GM23338 (cell line): Measurements from ENCODE around the gene CRYBA1. TPM values are rescaled to one million over a fixed set of nuclear protein-coding genes. Genes with fewer than 3 reads are reported as not detected.

Source experiments
- ATAC-seq: fragments of 200-7000 bp; cut with Tn5 transposase; 3 replicates; pipeline ENCODE4 v1.9.1; 2020
- DNase-seq: peaks from one replicate; pipeline ENCODE4 v3.0.0-alpha.2; 2015; ENCODE audit warnings: low spot score
- H2AFZ ChIP-seq: fragments of 200-600 bp; sonication (generic); 2 replicates; pipeline ENCODE4 v1.8.0; 2016; ENCODE audit warnings: antibody characterized with exemption, mild to moderate bottlenecking, moderate library complexity
- H3F3A ChIP-seq: fragments of 200-600 bp; sonication (generic); replicated peaks from 2 replicates; pipeline ENCODE4 v1.8.0; 2017; ENCODE audit warnings: antibody characterized with exemption, mixed run types, low read depth
- H3K27ac ChIP-seq: fragments of 200-600 bp; sonication (generic); 2 replicates; pipeline ENCODE4 v1.6.1; 2016; ENCODE audit warnings: low read depth
- H3K27me3 ChIP-seq: fragments of 200-600 bp; sonication (generic); 2 replicates; pipeline ENCODE4 v1.8.0; 2016; ENCODE audit warnings: mild to moderate bottlenecking, mixed run types, moderate library complexity; ENCODE audit not compliant: insufficient read depth
- H3K36me3 ChIP-seq: fragments of 200-600 bp; sonication (generic); 2 replicates; pipeline ENCODE4 v1.8.0; 2016; ENCODE audit warnings: mild to moderate bottlenecking; ENCODE audit not compliant: insufficient read depth
- H3K4me1 ChIP-seq: fragments of 200-600 bp; sonication (generic); 2 replicates; pipeline ENCODE4 v1.8.0; 2016; ENCODE audit warnings: mild to moderate bottlenecking, moderate library complexity; ENCODE audit not compliant: insufficient read depth
- H3K4me2 ChIP-seq: fragments of 200-600 bp; sonication (generic); 2 replicates; pipeline ENCODE4 v1.7.1; 2017; ENCODE audit warnings: mixed run types
- H3K4me3 ChIP-seq: fragments of 200-600 bp; sonication (generic); 2 replicates; pipeline ENCODE4 v1.6.1; 2016; ENCODE audit warnings: mixed run types
- H3K79me2 ChIP-seq: fragments of 200-600 bp; sonication (generic); replicated peaks from 2 replicates; pipeline ENCODE4 v1.8.0; 2017; ENCODE audit warnings: mild to moderate bottlenecking; ENCODE audit not compliant: insufficient read depth
- H3K9me2 ChIP-seq: fragments of 200-600 bp; sonication (generic); 2 replicates; pipeline ENCODE4 v1.8.0; 2017; ENCODE audit not compliant: insufficient read depth
- H4K20me1 ChIP-seq: fragments of 200-600 bp; sonication (generic); replicated peaks from 2 replicates; pipeline ENCODE4 v1.8.0; 2017; ENCODE audit warnings: mild to moderate bottlenecking; ENCODE audit not compliant: insufficient read depth
- H3K27ac Mint-ChIP-seq: 2 replicates; pipeline ENCODE4 v1.8.0; 2020; ENCODE audit warnings: inconsistent platforms, mild to moderate bottlenecking, moderate library complexity, mixed read lengths
- H3K27me3 Mint-ChIP-seq: 3 replicates; pipeline ENCODE4 v1.8.0; 2022; ENCODE audit warnings: low read depth, mild to moderate bottlenecking, moderate library complexity, mixed read lengths, inconsistent platforms; ENCODE audit not compliant: insufficient read depth, poor library complexity
- H3K36me3 Mint-ChIP-seq: 3 replicates; pipeline ENCODE4 v1.8.0; 2021; ENCODE audit warnings: low read depth, mild to moderate bottlenecking, inconsistent platforms, moderate library complexity, mixed read lengths
- H3K4me1 Mint-ChIP-seq: 3 replicates; pipeline ENCODE4 v1.8.0; 2020; ENCODE audit warnings: mild to moderate bottlenecking, inconsistent platforms, mixed read lengths
- H3K4me3 Mint-ChIP-seq: 3 replicates; pipeline ENCODE4 v1.8.0; 2021; ENCODE audit warnings: moderate library complexity, mild to moderate bottlenecking, inconsistent platforms, mixed read lengths
- H3K9me3 Mint-ChIP-seq: 3 replicates; pipeline ENCODE4 v1.8.0; 2020; ENCODE audit warnings: moderate library complexity, mild to moderate bottlenecking, inconsistent platforms, mixed read lengths
- NANOG ChIP-seq: IDR thresholded peaks from 2 replicates; pipeline ENCODE4 v1.6.1; 2016; ENCODE audit warnings: antibody characterized with exemption, borderline replicate concordance
- polyA plus RNA-seq: library from polyadenylated mRNA; unstranded; fragments of >200 nt; fragmentation: Nextera tagmentation; extraction: Ambion mirVana; gene quantifications from 2 replicates; pipeline ENCODE4 v1.2.1, GENCODE V29; 2016
- total RNA-seq: library from RNA; depleted of rRNA; stranded (reverse); fragments of >200 nt; shearing (Covaris generic); gene quantifications from 2 replicates; pipeline ENCODE4 v1.2.3, GENCODE V29; 2014
- TF ChIP-seq, protein P1 (sequence below), 2 experiments: fragments of 200-600 bp in 1 of 2; sonication (generic) in 1 of 2; conservative IDR thresholded peaks; 2 replicates each; pipeline versions ENCODE4 v1.5.1 to v1.6.1; 2016 to 2017; ENCODE audit warnings: antibody characterized with exemption in 2 of 2, low read depth in 2 of 2, mild to moderate bottlenecking in 2 of 2, moderate library complexity in 1 of 2
- TF ChIP-seq, protein P2 (sequence below): IDR thresholded peaks from one replicate; pipeline ENCODE4 v1.6.1; 2018; ENCODE audit warnings: antibody characterized with exemption; ENCODE audit not compliant: unreplicated experiment
- TF ChIP-seq, protein P3 (sequence below): fragments of 250-450 bp; sonication (Bioruptor Pico); IDR thresholded peaks from 2 replicates; pipeline ENCODE4 v1.5.0; 2020; ENCODE audit warnings: mild to moderate bottlenecking, moderate library complexity

CRYBA1 gene
- total and polyA plus RNA-seq, 2 experiments from 2014 or later: not detected

GRCh38 chr17:29250666-29251065 is 4.0 kb downstream of the CRYBA1 start:
- no peak for ATAC-seq
- no peak overlapping the region for H3K4me3 Mint-ChIP-seq
- no peak overlapping the region for H3K27ac ChIP-seq

More at GRCh38 chr17:29250666-29251065, 4.0 kb downstream of the CRYBA1 start:
- Mint-ChIP-seq H3K27ac (no peak overlapping the region), H3K4me1 (peaks cover 3% of the 10 kb centered on the region; the same call in 1 of the 3 replicates), H3K9me3 (no peaks in the 10 kb centered on the region), H3K27me3 (peaks cover 3% of the 10 kb centered on the region), H3K36me3 (no peaks in the 10 kb centered on the region)
- no peak overlapping the region for H3K4me2 ChIP-seq
- no peaks in the 10 kb centered on the region; the same call in 1 of the 2 replicates for H3F3A ChIP-seq
- no peaks in the 10 kb centered on the region for H3K79me2 ChIP-seq
- no peak overlapping the region for H3K4me3 ChIP-seq
- H3K4me1 ChIP-seq: no peaks in the 10 kb centered on the region
- no peak for DNase-seq
- no peak overlapping the region for H2AFZ ChIP-seq
- H4K20me1 ChIP-seq: peaks cover 6% of the 10 kb centered on the region; the same call in 1 of the 2 replicates
- no peaks in the 10 kb centered on the region for H3K27me3 ChIP-seq
- TF ChIP-seq, protein P1, sequence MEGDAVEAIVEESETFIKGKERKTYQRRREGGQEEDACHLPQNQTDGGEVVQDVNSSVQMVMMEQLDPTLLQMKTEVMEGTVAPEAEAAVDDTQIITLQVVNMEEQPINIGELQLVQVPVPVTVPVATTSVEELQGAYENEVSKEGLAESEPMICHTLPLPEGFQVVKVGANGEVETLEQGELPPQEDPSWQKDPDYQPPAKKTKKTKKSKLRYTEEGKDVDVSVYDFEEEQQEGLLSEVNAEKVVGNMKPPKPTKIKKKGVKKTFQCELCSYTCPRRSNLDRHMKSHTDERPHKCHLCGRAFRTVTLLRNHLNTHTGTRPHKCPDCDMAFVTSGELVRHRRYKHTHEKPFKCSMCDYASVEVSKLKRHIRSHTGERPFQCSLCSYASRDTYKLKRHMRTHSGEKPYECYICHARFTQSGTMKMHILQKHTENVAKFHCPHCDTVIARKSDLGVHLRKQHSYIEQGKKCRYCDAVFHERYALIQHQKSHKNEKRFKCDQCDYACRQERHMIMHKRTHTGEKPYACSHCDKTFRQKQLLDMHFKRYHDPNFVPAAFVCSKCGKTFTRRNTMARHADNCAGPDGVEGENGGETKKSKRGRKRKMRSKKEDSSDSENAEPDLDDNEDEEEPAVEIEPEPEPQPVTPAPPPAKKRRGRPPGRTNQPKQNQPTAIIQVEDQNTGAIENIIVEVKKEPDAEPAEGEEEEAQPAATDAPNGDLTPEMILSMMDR (conservative IDR thresholded peaks at IDR 0.05; ENCODE audit: low read depth in 2 of 2): no peak
- TF ChIP-seq NANOG: no peak
- TF ChIP-seq, protein P2, sequence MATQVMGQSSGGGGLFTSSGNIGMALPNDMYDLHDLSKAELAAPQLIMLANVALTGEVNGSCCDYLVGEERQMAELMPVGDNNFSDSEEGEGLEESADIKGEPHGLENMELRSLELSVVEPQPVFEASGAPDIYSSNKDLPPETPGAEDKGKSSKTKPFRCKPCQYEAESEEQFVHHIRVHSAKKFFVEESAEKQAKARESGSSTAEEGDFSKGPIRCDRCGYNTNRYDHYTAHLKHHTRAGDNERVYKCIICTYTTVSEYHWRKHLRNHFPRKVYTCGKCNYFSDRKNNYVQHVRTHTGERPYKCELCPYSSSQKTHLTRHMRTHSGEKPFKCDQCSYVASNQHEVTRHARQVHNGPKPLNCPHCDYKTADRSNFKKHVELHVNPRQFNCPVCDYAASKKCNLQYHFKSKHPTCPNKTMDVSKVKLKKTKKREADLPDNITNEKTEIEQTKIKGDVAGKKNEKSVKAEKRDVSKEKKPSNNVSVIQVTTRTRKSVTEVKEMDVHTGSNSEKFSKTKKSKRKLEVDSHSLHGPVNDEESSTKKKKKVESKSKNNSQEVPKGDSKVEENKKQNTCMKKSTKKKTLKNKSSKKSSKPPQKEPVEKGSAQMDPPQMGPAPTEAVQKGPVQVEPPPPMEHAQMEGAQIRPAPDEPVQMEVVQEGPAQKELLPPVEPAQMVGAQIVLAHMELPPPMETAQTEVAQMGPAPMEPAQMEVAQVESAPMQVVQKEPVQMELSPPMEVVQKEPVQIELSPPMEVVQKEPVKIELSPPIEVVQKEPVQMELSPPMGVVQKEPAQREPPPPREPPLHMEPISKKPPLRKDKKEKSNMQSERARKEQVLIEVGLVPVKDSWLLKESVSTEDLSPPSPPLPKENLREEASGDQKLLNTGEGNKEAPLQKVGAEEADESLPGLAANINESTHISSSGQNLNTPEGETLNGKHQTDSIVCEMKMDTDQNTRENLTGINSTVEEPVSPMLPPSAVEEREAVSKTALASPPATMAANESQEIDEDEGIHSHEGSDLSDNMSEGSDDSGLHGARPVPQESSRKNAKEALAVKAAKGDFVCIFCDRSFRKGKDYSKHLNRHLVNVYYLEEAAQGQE: no peak
- TF ChIP-seq, protein P3, sequence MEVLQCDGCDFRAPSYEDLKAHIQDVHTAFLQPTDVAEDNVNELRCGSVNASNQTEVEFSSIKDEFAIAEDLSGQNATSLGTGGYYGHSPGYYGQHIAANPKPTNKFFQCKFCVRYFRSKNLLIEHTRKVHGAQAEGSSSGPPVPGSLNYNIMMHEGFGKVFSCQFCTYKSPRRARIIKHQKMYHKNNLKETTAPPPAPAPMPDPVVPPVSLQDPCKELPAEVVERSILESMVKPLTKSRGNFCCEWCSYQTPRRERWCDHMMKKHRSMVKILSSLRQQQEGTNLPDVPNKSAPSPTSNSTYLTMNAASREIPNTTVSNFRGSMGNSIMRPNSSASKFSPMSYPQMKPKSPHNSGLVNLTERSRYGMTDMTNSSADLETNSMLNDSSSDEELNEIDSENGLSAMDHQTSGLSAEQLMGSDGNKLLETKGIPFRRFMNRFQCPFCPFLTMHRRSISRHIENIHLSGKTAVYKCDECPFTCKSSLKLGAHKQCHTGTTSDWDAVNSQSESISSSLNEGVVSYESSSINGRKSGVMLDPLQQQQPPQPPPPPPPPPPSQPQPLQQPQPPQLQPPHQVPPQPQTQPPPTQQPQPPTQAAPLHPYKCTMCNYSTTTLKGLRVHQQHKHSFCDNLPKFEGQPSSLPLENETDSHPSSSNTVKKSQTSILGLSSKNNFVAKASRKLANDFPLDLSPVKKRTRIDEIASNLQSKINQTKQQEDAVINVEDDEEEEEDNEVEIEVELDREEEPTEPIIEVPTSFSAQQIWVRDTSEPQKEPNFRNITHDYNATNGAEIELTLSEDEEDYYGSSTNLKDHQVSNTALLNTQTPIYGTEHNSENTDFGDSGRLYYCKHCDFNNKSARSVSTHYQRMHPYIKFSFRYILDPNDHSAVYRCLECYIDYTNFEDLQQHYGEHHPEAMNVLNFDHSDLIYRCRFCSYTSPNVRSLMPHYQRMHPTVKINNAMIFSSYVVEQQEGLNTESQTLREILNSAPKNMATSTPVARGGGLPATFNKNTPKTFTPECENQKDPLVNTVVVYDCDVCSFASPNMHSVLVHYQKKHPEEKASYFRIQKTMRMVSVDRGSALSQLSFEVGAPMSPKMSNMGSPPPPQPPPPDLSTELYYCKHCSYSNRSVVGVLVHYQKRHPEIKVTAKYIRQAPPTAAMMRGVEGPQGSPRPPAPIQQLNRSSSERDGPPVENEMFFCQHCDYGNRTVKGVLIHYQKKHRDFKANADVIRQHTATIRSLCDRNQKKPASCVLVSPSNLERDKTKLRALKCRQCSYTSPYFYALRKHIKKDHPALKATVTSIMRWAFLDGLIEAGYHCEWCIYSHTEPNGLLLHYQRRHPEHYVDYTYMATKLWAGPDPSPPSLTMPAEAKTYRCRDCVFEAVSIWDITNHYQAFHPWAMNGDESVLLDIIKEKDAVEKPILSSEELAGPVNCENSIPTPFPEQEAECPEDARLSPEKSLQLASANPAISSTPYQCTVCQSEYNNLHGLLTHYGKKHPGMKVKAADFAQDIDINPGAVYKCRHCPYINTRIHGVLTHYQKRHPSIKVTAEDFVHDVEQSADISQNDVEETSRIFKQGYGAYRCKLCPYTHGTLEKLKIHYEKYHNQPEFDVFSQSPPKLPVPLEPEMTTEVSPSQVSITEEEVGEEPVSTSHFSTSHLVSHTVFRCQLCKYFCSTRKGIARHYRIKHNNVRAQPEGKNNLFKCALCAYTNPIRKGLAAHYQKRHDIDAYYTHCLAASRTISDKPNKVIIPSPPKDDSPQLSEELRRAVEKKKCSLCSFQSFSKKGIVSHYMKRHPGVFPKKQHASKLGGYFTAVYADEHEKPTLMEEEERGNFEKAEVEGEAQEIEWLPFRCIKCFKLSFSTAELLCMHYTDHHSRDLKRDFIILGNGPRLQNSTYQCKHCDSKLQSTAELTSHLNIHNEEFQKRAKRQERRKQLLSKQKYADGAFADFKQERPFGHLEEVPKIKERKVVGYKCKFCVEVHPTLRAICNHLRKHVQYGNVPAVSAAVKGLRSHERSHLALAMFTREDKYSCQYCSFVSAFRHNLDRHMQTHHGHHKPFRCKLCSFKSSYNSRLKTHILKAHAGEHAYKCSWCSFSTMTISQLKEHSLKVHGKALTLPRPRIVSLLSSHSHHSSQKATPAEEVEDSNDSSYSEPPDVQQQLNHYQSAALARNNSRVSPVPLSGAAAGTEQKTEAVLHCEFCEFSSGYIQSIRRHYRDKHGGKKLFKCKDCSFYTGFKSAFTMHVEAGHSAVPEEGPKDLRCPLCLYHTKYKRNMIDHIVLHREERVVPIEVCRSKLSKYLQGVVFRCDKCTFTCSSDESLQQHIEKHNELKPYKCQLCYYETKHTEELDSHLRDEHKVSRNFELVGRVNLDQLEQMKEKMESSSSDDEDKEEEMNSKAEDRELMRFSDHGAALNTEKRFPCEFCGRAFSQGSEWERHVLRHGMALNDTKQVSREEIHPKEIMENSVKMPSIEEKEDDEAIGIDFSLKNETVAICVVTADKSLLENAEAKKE (CRISPR knock-in tag): no peak
- no peaks in the 10 kb centered on the region for H3K36me3 ChIP-seq
- H3K9me2 ChIP-seq: no peaks in the 10 kb centered on the region; the same call in 1 of the 2 replicates
